GM23338 (cell line): ENCODE results near the gene KRT2. TPM values are rescaled to one million over a fixed set of nuclear protein-coding genes. Genes with fewer than 3 reads are reported as not detected.
A peak's percentile ranks its signal among the peaks of the same experiment; 100 is the strongest.

Experiments
- ATAC-seq: fragments of 200-7000 bp; cut with Tn5 transposase; 3 replicates; pipeline ENCODE4 v1.9.1; 2020
- DNase-seq: peaks from one replicate; pipeline ENCODE4 v3.0.0-alpha.2; 2015; ENCODE audit warnings: low spot score
- H2AFZ ChIP-seq: fragments of 200-600 bp; sonication (generic); 2 replicates; pipeline ENCODE4 v1.8.0; 2016; ENCODE audit warnings: antibody characterized with exemption, mild to moderate bottlenecking, moderate library complexity
- H3F3A ChIP-seq: fragments of 200-600 bp; sonication (generic); replicated peaks from 2 replicates; pipeline ENCODE4 v1.8.0; 2017; ENCODE audit warnings: antibody characterized with exemption, mixed run types, low read depth
- H3K27ac ChIP-seq: fragments of 200-600 bp; sonication (generic); 2 replicates; pipeline ENCODE4 v1.6.1; 2016; ENCODE audit warnings: low read depth
- H3K27me3 ChIP-seq: fragments of 200-600 bp; sonication (generic); 2 replicates; pipeline ENCODE4 v1.8.0; 2016; ENCODE audit warnings: mild to moderate bottlenecking, mixed run types, moderate library complexity; ENCODE audit not compliant: insufficient read depth
- H3K36me3 ChIP-seq: fragments of 200-600 bp; sonication (generic); 2 replicates; pipeline ENCODE4 v1.8.0; 2016; ENCODE audit warnings: mild to moderate bottlenecking; ENCODE audit not compliant: insufficient read depth
- H3K4me1 ChIP-seq: fragments of 200-600 bp; sonication (generic); 2 replicates; pipeline ENCODE4 v1.8.0; 2016; ENCODE audit warnings: mild to moderate bottlenecking, moderate library complexity; ENCODE audit not compliant: insufficient read depth
- H3K4me2 ChIP-seq: fragments of 200-600 bp; sonication (generic); 2 replicates; pipeline ENCODE4 v1.7.1; 2017; ENCODE audit warnings: mixed run types
- H3K4me3 ChIP-seq: fragments of 200-600 bp; sonication (generic); 2 replicates; pipeline ENCODE4 v1.6.1; 2016; ENCODE audit warnings: mixed run types
- H3K79me2 ChIP-seq: fragments of 200-600 bp; sonication (generic); replicated peaks from 2 replicates; pipeline ENCODE4 v1.8.0; 2017; ENCODE audit warnings: mild to moderate bottlenecking; ENCODE audit not compliant: insufficient read depth
- H3K9me2 ChIP-seq: fragments of 200-600 bp; sonication (generic); 2 replicates; pipeline ENCODE4 v1.8.0; 2017; ENCODE audit not compliant: insufficient read depth
- H4K20me1 ChIP-seq: fragments of 200-600 bp; sonication (generic); replicated peaks from 2 replicates; pipeline ENCODE4 v1.8.0; 2017; ENCODE audit warnings: mild to moderate bottlenecking; ENCODE audit not compliant: insufficient read depth
- H3K27ac Mint-ChIP-seq: 2 replicates; pipeline ENCODE4 v1.8.0; 2020; ENCODE audit warnings: inconsistent platforms, mild to moderate bottlenecking, moderate library complexity, mixed read lengths
- H3K27me3 Mint-ChIP-seq: 3 replicates; pipeline ENCODE4 v1.8.0; 2022; ENCODE audit warnings: low read depth, mild to moderate bottlenecking, moderate library complexity, mixed read lengths, inconsistent platforms; ENCODE audit not compliant: insufficient read depth, poor library complexity
- H3K36me3 Mint-ChIP-seq: 3 replicates; pipeline ENCODE4 v1.8.0; 2021; ENCODE audit warnings: low read depth, mild to moderate bottlenecking, inconsistent platforms, moderate library complexity, mixed read lengths
- H3K4me1 Mint-ChIP-seq: 3 replicates; pipeline ENCODE4 v1.8.0; 2020; ENCODE audit warnings: mild to moderate bottlenecking, inconsistent platforms, mixed read lengths
- H3K4me3 Mint-ChIP-seq: 3 replicates; pipeline ENCODE4 v1.8.0; 2021; ENCODE audit warnings: moderate library complexity, mild to moderate bottlenecking, inconsistent platforms, mixed read lengths
- H3K9me3 Mint-ChIP-seq: 3 replicates; pipeline ENCODE4 v1.8.0; 2020; ENCODE audit warnings: moderate library complexity, mild to moderate bottlenecking, inconsistent platforms, mixed read lengths
- CREB1 ChIP-seq: fragments of 250-450 bp; sonication (Bioruptor Pico); IDR thresholded peaks from 2 replicates; pipeline ENCODE4 v1.5.0; 2020; ENCODE audit warnings: low read depth, mild to moderate bottlenecking, moderate library complexity
- EZH2 ChIP-seq: fragments of 200-600 bp; sonication (generic); IDR thresholded peaks from one replicate; pipeline ENCODE4 v1.8.0; 2017; ENCODE audit warnings: antibody characterized with exemption, mild to moderate bottlenecking, low read depth; ENCODE audit not compliant: unreplicated experiment
- EZH2phosphoT487 ChIP-seq: fragments of 200-600 bp; sonication (generic); IDR thresholded peaks from one replicate; pipeline ENCODE4 v1.8.1; 2018; ENCODE audit warnings: antibody characterized with exemption; ENCODE audit not compliant: unreplicated experiment
- JUNB ChIP-seq: IDR thresholded peaks from one replicate; pipeline ENCODE4 v1.6.1; 2016; ENCODE audit warnings: antibody characterized with exemption; ENCODE audit not compliant: unreplicated experiment
- NANOG ChIP-seq: IDR thresholded peaks from 2 replicates; pipeline ENCODE4 v1.6.1; 2016; ENCODE audit warnings: antibody characterized with exemption, borderline replicate concordance
- POLR2AphosphoS5 ChIP-seq: IDR thresholded peaks from 2 replicates; pipeline ENCODE4 v1.6.1; 2016; ENCODE audit warnings: antibody characterized with exemption, low read depth
- STAT1 ChIP-seq: IDR thresholded peaks from one replicate; pipeline ENCODE4 v1.6.1; 2016; ENCODE audit warnings: antibody characterized with exemption; ENCODE audit not compliant: unreplicated experiment
- ZNF114 ChIP-seq: fragments of 250-450 bp; sonication (Bioruptor Pico); IDR thresholded peaks from 2 replicates; pipeline ENCODE4 v1.5.0; 2020; ENCODE audit warnings: mild to moderate bottlenecking, moderate library complexity
- ZNF331 ChIP-seq: fragments of 250-450 bp; sonication (Bioruptor Pico); IDR thresholded peaks from 2 replicates; pipeline ENCODE4 v1.5.0; 2020; ENCODE audit warnings: low read depth, mild to moderate bottlenecking, moderate library complexity
- ZNF462 ChIP-seq: fragments of 250-450 bp; sonication (Bioruptor Pico); IDR thresholded peaks from 2 replicates; pipeline ENCODE4 v1.5.0; 2020; ENCODE audit warnings: mild to moderate bottlenecking, moderate library complexity
- polyA plus RNA-seq: library from polyadenylated mRNA; unstranded; fragments of >200 nt; fragmentation: Nextera tagmentation; extraction: Ambion mirVana; gene quantifications from 2 replicates; pipeline ENCODE4 v1.2.1, GENCODE V29; 2016
- total RNA-seq: library from RNA; depleted of rRNA; stranded (reverse); fragments of >200 nt; shearing (Covaris generic); gene quantifications from 2 replicates; pipeline ENCODE4 v1.2.3, GENCODE V29; 2014
- TF ChIP-seq, protein P1 (sequence below), 2 experiments: fragments of 200-600 bp in 1 of 2; sonication (generic) in 1 of 2; conservative IDR thresholded peaks; 2 replicates each; pipeline versions ENCODE4 v1.5.1 to v1.6.1; 2016 to 2017; ENCODE audit warnings: antibody characterized with exemption in 2 of 2, low read depth in 2 of 2, mild to moderate bottlenecking in 2 of 2, moderate library complexity in 1 of 2
- TF ChIP-seq, protein P2 (sequence below): IDR thresholded peaks from one replicate; pipeline ENCODE4 v1.6.1; 2018; ENCODE audit warnings: antibody characterized with exemption; ENCODE audit not compliant: unreplicated experiment
- TF ChIP-seq, protein P3 (sequence below): IDR thresholded peaks from 2 replicates; pipeline ENCODE4 v1.6.1; 2016; ENCODE audit warnings: antibody characterized with exemption

The KRT2 gene
- total and polyA plus RNA-seq, 2 experiments from 2014 or later, result not detected

DNA sequence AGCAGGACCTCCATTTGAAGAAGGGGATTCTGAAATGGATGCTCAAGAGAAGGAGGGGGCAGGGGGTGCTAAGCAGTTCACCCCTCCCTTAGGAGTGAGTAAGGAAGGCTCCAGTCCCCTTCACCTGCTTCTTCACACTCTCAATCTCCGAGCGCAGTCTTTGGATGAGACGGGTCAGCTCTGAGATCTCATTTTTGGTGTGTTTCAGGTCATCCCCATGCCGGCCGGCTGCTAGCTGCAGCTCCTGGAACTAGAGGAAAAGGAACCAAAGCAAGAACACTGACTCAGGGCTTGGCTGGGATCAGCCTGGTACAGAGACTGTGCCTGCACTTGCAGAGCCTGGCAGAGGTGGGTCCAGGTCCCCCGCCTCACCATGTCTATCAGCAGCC, 40.9 kb downstream of the KRT2 start:
- Mint-ChIP-seq H3K27ac (no peak overlapping the region), H3K36me3 (no peaks in the 10 kb centered on the region), H3K4me1 (no peaks in the 10 kb centered on the region), H3K9me3 (no peaks in the 10 kb centered on the region), H3K4me3 (no peak overlapping the region), H3K27me3 (peaks cover 2% of the 10 kb centered on the region)
- H3K4me2 ChIP-seq, result no peak overlapping the region; the same call in 1 of the 2 replicates
- no peaks in the 10 kb centered on the region for H3K36me3 ChIP-seq
- no peak overlapping the region for H3K27ac ChIP-seq
- H4K20me1 ChIP-seq, result no peaks in the 10 kb centered on the region
- no peaks in the 10 kb centered on the region for H3F3A ChIP-seq
- 0 out of 2 replicates have a peak overlapping the region, but pooled peaks have one; percentile 76 for H2AFZ ChIP-seq
- 0 out of 2 replicates have a peak, but pooled peaks cover 5% of the 10 kb centered on the region for H3K9me2 ChIP-seq
- H3K4me1 ChIP-seq, result no peaks in the 10 kb centered on the region
- H3K79me2 ChIP-seq, result no peaks in the 10 kb centered on the region
- TF ChIP-seq EZH2, result no peak
- no peak for TF ChIP-seq STAT1
- TF ChIP-seq JUNB, result no peak
- TF ChIP-seq, protein P1, sequence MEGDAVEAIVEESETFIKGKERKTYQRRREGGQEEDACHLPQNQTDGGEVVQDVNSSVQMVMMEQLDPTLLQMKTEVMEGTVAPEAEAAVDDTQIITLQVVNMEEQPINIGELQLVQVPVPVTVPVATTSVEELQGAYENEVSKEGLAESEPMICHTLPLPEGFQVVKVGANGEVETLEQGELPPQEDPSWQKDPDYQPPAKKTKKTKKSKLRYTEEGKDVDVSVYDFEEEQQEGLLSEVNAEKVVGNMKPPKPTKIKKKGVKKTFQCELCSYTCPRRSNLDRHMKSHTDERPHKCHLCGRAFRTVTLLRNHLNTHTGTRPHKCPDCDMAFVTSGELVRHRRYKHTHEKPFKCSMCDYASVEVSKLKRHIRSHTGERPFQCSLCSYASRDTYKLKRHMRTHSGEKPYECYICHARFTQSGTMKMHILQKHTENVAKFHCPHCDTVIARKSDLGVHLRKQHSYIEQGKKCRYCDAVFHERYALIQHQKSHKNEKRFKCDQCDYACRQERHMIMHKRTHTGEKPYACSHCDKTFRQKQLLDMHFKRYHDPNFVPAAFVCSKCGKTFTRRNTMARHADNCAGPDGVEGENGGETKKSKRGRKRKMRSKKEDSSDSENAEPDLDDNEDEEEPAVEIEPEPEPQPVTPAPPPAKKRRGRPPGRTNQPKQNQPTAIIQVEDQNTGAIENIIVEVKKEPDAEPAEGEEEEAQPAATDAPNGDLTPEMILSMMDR (conservative IDR thresholded peaks at IDR 0.05; ENCODE audit: low read depth in 2 of 2), result no peak
- no peak for TF ChIP-seq NANOG
- no peak for TF ChIP-seq ZNF331 (CRISPR knock-in tag)
- no peak for TF ChIP-seq EZH2phosphoT487
- TF ChIP-seq ZNF114 (CRISPR knock-in tag), result no peak
- no peak for TF ChIP-seq POLR2AphosphoS5
- TF ChIP-seq, protein P2, sequence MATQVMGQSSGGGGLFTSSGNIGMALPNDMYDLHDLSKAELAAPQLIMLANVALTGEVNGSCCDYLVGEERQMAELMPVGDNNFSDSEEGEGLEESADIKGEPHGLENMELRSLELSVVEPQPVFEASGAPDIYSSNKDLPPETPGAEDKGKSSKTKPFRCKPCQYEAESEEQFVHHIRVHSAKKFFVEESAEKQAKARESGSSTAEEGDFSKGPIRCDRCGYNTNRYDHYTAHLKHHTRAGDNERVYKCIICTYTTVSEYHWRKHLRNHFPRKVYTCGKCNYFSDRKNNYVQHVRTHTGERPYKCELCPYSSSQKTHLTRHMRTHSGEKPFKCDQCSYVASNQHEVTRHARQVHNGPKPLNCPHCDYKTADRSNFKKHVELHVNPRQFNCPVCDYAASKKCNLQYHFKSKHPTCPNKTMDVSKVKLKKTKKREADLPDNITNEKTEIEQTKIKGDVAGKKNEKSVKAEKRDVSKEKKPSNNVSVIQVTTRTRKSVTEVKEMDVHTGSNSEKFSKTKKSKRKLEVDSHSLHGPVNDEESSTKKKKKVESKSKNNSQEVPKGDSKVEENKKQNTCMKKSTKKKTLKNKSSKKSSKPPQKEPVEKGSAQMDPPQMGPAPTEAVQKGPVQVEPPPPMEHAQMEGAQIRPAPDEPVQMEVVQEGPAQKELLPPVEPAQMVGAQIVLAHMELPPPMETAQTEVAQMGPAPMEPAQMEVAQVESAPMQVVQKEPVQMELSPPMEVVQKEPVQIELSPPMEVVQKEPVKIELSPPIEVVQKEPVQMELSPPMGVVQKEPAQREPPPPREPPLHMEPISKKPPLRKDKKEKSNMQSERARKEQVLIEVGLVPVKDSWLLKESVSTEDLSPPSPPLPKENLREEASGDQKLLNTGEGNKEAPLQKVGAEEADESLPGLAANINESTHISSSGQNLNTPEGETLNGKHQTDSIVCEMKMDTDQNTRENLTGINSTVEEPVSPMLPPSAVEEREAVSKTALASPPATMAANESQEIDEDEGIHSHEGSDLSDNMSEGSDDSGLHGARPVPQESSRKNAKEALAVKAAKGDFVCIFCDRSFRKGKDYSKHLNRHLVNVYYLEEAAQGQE, result no peak
- no peak for TF ChIP-seq CREB1 (CRISPR knock-in tag)
- TF ChIP-seq ZNF462 (CRISPR knock-in tag), result no peak
- TF ChIP-seq, protein P3, sequence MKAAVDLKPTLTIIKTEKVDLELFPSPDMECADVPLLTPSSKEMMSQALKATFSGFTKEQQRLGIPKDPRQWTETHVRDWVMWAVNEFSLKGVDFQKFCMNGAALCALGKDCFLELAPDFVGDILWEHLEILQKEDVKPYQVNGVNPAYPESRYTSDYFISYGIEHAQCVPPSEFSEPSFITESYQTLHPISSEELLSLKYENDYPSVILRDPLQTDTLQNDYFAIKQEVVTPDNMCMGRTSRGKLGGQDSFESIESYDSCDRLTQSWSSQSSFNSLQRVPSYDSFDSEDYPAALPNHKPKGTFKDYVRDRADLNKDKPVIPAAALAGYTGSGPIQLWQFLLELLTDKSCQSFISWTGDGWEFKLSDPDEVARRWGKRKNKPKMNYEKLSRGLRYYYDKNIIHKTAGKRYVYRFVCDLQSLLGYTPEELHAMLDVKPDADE, result no peak
- H3K4me3 ChIP-seq, result no peak overlapping the region
- DNase-seq (no peak), ATAC-seq (no peak)
- H3K27me3 ChIP-seq, result no peaks in the 10 kb centered on the region
